GM19351 (cell line): ENCODE data around the gene PHF2.

Source experiments
- ATAC-seq: cut with Tn5 transposase; IDR thresholded peaks from one replicate; pipeline ENCODE4 v1.9.1; 2021; ENCODE audit warnings: mild to moderate bottlenecking, moderate library complexity; ENCODE audit not compliant: unreplicated experiment

PHF2 gene

DNA sequence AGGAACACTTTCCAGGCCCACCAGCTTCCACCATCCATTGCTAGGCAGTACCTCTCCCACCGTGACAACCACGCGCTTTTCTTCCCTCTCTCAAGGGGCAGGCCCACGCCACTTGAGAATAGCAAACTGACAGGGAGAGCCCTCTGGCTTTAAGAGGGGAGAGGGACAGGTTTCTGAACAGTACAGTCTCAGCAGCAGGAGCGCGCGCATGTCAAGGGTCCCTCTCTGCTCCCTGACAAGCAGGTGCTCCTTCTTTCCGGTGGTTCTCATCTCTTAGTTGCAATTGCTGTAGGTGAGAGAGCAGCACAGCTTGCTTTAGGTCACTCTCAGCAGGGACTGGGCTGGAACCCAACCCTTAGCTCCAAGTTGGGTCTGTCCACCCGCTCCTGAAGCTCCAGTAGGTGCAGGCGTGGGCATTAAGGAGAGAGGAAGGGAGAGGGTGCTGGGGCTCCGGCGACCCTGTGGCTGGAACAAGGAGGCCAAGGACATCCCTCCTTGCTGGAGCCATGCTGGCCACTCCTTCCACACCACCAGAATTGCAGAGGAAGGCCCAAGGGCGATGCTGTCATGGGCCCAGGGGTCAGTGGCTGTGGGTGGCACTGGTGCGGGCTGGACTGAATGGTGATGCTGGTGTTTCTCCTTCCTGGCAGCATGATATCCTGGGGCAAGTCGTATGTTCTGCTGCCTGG lies 9.0 kb upstream of the PHF2 start:
- ATAC-seq, result no peak

DNA sequence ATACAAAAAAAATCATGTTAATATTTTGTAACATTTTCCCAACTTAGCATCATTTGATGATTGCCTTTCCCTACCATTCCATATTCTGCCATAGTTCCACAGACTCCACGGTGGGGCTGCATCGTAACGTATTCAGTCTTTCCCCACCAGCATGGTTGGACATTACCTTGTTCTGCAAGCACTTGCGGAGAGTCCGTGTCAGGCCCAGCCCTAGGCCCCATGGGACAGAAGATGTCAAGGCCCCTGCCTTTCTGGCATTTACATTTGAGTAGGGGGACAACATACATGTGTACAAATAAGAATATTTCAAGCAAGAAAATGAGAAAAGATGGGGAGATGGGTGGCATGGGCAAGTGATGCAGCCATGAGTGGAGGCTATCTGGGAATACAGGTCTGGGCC lies 8.2 kb upstream of the PHF2 start:
- no peak for ATAC-seq

DNA sequence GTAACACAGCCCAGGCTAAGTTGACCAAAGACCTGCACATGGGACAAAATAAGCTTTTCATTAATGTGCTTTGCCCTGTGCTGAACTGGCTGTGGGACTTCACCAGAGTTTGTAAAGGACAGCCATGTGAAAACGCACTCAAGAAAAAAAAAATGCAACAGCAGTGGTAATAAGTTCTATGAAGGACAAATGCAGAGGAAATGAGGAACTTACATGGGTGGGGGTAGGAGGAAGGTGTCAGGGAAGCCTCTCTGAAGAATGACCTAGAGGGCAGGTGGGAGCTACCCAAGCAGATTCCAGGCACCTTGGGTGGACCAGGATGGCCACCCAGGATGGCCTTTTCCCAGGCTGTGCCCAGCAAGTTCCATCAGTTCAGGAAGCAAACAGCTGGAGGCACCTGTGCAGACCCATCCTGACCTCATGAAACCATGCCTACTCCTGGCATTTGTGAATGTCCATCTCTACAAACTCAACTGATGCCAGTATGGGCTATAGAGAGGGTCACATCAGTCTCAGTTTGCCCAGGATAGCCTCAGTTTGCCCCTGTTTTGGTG lies 6.7 kb upstream of the PHF2 start:
- no peak for ATAC-seq

DNA sequence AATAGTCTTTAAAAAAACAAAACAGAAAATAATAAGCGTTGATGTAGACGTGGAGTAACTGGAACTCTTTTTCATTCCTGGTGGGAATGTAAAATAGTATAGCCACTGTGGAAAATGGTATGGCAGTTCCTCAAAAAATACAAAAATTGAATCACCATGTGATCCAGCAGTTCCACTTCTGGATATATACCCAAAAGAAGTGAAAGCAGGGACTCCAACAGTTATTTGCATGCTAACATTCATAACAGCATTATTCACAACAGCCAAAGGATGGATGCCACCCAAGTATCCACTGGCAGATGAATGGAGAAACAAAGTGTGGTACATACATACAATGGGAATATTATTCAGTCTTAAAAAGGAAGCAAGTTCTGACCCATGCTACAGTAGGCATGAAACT lies 4.2 kb upstream of the PHF2 start:
- ATAC-seq, result no peak

DNA sequence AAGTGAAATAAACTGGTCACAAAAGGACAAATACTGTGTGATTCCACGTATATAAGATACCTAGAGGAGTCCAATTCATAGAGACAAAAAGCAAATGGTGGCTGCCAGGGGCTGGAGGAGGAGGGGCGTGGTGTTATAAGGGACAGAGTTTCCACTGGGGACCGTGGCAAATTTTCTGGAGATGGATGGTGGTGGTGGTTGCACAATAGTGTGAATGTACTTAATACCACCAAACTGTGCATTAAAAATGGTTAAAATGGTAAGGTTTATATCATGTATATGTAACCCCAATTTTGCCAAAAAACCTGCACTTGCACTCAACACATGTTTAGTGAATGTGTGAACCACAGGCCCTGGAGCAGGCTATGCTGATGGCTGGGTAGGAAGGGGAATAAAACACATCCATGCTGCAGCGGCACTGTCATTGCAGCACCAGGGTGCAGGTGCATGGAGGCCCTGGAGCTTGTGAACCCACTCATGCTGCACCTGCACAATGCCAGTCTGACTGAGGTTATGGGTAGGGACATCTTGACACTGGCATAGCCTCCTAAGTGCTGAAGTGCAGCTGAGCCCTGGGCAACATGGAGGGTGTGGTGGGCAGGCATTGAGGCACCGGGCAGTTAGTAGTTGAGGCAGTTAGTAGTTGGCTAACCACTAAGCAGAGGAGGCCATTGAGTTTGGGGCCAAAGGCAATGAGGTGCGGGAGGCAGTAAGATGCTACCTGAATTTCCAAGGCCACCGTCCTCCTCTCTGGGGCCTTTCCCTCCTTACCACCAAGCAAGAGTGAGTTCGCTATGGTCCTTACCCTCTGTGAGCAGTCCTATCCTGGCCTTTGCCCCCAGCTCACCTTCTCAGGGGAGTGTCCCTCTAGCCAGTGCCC lies 3.5 kb upstream of the PHF2 start:
- ATAC-seq, result no peak

DNA sequence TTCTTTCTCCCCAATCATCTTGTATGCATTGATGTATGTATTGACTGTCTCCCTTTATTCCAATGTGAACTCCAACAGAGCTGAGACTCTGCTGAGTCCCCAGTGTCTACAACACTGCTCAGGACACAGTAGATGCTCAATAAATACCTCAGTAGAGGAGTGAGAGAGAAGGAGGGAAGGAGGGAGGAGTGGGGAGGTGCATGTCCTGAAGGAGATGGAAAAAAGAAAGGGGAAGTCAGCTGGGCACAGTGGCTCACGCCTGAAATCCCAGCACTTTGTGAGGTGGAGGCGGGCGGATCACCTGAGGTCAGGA lies 2.9 kb upstream of the PHF2 start:
- ATAC-seq, result no peak

DNA sequence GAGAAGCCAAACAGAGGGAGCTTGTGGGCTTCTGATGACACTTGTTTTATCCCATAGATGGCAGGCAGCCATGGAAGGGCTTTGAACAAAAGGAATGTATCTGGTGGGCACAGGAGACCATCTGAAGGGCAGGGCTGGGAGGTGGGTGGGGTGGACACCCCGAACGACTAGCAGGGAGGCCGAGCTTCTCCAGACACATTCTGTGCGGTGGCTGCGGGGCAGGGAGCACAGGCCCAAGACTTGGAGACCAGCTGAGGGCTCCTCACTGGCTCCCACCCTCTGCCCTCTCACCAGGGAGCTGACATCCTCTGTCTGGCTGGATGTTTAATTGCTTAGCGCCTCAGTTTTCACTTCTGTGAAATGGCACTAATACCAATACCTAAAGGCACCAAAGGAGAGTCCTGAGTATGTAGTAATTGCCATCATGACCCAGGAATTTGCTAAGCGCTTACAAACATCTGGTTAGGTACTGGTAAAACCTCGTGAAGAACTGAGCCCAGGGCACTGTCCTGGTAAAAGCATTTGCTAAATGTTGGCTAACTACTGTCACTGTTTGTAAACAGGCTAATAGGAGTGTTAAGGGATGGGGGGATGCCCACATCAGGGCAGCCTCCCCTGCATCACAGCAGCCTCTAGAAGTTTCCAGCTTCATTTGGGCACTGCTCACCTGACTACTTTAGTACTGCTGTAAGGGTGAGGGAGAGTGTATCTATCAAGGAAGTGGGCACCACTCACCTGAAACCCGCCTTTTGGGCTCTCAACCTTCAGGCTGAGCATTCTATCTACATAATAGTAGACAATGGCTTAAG lies 2.1 kb upstream of the PHF2 start:
- no peak for ATAC-seq

DNA sequence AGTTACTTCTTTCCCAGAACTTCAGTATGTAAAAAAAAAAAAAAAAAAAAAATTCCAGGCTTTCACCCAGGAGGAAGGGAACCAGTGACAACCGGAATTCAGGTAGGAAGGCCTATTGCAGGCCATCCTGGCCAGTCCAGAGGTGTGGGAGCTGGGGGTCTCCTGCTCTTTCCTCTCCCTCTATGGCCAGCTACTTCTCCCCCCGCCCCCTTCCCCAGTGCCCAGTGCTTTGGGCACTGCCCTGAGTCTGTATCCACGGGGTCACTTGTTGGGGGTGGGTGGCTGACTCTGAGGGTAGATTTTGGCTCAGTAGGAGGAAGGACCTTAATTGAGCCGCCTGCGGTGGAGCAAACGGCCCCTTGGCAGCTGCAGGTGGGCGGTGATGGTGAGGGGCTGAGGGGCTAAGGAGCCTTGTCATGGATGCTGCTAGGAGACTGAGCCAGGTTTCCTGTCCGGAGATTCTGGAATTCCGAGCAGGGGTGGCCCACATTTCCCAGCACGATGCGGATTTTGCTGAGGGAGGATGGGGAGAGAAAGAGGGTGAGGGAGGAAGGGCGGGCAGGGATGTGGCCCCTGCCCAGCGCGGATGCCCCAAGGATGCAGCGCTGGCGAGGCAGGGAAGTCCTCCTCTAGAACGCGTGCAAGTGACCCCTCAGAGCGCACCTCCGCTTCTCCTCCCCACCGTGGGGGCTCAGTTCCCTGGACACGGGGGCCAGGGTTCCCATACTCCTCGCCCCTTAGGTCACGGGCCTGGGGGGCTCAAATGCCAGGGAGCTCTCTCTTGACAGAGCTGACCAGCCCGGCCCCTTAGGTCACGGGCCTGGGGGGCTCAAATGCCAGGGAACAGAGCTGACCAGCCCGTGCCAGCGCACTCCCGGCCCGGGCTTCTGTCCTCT lies 1.2 kb upstream of the PHF2 start:
- ATAC-seq, result no peak

DNA sequence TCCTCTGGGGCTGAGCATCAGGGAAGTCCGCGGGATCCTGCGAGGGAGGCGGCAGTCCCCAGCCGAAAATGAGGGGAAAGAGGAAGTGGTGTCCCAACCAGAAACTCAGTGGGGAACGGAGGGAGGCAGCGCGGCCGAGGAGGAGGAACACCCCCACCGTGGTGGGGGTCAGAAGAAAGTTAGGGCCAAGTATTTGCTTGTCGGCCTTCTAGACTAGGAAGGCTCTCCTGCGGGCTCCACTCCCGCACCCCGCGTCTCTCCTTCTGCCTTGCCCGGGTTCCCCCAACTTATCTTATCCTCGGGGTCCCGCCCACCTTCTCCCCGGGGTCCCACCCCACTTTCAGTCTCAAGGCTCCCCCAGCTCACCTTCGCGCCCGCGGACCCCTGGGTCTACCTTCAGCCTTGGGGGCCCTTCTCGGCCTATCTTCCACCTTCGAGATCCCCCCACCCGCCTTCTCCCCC lies 557 bp upstream of the PHF2 start:
- ATAC-seq, result peak; percentile 38

DNA sequence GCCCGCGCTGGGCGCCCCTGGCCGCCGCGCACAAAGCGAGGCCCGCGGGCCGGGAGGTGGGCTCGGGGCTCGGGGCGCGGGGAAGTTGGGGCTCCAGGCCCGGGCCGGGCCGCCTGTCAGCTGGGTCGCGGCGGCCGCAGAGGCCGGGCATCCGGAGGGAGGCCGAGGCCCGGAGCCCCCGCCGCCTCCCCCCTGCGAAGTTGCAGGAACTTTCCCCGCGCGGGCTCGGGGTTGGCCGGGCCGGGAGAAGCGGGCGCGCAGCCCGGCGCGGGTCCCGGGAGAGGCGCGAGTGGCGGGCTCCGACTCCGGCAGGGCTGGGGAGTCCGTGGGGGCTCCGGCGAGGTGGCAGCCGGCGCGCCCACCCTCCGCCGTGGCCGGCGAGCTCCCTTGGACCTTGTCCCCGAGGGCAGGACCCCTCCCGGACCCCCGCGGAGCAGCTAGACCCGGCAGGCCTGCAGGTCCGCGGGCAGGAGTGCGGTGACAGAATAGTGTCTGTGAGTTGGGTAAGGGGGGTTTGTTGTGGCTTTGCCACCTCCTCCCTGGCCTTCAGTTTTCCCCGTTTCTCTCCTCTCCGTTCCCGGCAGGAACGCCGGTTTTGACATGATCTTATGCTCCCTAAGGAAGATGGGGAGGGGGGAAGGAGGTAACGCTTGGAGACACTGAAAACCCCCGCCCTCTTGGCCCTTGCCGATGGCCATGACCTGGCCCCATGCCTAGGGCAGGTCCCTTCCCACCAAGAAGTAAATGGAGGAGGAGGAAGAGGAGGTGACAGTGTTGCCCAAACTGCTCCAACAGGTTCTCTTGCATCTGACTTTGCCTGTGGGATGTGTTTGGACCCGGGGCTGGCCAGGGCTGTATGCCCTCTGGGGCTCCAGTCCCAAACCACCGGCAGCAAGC lies 942 bp downstream of the PHF2 start:
- ATAC-seq, result peak; percentile 15

DNA sequence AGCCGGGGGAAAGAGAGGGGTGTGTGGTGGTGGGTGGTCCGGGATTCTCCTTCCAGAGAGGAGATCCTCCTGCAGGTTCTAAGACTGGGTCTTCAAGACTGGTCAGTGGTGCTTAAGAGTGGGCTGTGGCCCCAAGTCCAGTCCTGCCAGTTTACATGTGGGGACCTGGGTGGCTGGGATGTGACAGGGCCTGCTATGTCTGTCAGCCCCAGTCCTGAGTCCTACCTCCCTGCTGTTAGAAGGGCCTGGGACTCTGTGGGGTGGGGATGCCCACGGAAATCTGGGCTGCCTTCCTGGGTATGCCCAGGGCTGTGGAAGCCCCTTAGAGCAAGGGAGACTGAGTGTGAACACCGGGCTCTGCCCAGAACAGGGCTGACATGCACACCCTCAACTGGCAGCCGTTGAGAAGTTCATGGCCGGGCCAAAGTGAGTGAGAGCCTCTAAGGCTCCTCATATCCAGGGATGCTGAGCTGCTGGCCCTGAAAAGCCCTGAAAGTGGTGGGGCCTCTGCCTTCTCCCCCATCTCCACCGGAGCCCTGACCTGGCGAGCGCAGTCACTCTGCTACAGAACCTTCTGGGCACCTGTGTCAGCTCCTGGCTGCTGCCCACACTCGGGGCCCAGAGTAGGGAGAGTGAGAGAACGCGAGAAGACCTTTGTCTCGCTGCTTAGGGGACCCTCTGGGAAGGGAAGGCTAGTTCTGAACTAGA lies 1.7 kb downstream of the PHF2 start:
- ATAC-seq, result no peak

DNA sequence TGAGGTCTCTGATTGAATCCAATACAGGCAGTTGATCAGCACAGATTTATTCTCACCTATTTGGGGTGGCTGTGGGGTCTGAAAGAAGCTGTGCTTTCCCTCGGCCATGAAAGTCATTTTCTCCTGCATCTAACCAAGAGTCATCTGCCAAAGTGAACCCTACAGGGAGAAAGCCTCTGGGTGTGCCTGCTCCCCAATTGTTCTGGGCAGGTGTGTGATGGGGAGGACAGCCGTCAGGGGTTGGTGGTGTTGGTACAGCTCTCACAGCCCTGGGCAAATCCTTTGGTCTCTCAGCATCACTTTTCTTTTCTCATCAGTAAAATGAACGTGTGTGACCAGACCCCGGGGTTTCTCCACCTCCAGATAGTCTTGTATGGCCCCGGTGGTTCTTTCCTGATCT lies 2.5 kb downstream of the PHF2 start:
- no peak for ATAC-seq

DNA sequence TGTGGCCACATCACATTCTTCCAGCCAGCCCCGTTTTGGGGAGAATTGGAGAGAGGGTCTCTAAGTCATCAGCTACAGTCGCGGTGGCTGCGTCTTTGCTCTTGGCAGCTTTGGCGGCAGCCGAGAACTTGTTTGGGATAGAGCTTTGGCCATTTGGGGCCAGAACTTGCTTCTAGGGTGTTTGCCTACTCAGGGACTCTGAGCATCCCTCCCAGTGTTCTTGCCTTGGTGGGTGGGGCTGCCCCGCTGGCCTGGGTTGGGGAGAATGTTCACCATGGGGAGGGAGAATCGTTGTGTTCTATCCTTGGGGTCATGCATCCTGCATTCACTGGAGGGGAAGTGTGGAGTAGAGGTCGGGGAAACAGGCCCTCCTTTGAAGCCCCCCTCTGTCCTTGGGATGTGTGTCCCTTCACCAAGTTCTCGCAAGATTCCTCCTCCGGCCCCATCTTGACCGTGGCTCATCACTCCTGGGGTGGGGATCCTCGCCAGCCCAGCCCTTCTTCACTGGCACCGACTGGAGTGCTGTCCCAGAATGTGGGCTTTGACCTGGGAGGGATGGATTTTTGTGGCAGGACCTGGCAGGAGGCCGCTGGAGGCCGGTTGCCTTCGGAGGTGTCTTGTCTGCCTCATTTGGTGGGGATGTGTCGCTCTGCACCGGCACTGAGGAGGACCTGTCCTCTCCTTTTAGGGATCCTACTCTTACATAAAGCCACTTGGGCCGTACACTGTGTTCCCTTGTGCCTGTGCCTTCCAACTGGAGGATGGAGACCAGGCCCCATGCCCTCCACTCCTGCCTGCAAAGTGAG lies 3.5 kb downstream of the PHF2 start:
- ATAC-seq, result no peak

DNA sequence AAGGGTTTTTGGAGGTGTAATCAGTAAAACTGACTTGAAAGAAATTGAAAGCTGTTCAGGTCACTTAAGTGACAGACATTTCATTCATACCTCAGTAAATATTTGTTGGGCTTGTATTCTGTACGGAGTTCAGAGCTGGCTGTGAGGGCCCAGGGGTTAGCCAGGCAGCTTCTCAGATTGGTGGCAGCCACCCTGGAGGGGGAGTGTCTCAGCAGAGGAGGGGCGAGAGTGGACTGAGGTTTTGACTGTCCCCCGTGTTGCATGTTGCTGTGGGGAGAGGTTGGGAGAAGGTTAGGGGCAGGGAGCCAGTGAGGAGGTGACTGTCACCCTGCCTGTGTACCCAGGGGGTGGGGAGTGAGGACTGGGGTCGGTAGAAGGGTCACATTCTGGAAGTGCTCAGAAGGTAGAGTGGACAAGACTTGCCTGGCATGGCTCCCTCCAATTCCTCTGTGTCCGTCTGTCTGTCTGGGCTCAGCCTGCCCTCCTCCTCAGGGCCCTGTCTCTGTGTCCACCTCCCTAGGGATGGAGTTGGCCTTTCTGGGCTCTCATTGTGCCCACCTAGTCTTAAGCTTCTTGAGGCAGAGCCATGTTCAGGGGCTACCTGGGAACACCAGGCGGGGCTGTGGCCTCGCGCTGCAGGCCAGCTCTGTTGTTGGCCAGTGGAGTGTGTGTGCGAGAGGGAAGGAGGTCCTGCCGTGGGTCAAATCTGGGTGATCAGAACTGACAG lies 4.4 kb downstream of the PHF2 start:
- ATAC-seq, result no peak

DNA sequence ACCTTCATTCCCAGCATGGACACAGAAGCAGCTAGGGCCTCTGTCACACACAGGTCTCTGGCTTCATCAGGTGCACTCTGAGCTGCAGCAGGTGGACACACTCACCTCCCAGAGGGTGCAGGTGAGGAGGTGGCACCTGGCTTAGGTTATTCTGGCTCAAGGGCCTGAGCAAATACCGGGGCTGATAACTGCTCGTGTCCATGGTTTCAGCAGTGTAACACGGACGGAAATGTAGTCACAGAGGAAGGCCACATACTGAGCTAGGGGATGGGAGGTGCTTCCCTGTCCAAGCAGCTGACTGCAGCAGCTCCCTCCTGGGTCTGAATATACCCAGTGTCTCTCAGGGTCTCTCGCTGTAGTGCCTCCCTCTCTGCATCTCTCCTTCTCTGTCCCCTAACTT lies 5.7 kb downstream of the PHF2 start:
- ATAC-seq, result no peak

DNA sequence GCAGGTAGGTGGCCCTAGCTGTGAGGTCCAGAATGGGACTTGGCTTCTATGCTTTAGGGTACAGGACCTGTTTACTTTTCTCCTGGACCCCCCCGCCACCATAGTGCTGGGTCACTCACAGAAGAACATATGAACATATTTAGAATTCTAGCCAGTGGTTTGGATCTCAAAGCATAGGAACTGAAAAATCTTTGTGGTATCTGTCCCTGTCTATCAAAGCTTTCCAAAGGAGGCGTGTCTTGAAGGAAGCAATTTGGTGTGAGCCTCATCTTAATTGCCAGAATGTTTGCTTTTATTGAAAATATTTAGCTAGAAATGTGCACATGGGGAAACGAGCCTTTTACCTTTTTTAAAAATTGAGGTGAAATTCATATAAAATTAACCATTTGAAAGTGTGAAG lies 6.2 kb downstream of the PHF2 start:
- ATAC-seq, result no peak

DNA sequence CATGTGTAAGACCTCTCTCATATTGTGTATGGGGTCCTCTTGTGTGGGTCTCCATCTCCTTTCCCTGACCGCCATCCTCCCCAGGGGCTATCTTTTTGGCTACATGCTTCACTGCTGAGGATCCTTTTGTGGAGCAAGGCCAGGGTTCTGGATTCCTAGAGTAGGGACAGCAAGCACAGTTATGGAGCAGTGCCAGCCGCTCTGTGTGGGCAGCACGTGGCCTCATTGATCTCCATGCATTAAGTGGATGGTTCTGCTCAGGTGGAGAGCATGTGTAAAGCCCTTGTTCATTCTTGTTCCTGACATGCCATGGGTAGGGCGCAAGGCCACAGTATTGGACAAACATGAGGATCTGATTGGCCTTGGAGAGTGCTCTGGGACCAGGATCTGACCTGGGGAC lies 8.9 kb downstream of the PHF2 start:
- no peak for ATAC-seq
